HG02642 (cell line): ENCODE results near the gene VKORC1L1.
"Not testable (repeated sequence)": the region's sequence is repeated elsewhere in the genome, so short reads cannot be mapped to it uniquely, and the experiment has no call there.

Source experiments
- ATAC-seq: cut with Tn5 transposase; IDR thresholded peaks from one replicate; pipeline ENCODE4 v1.9.1; 2021; ENCODE audit warnings: mild to moderate bottlenecking; ENCODE audit not compliant: unreplicated experiment, poor library complexity

The VKORC1L1 gene

GRCh38 chr7:65927489-65928448 is 54.9 kb downstream of the VKORC1L1 start:
- ATAC-seq, result no peak

GRCh38 chr7:65931685-65932084 is 58.8 kb downstream of the VKORC1L1 start:
- ATAC-seq, result no peak

- ATAC-seq, result no peak
Observed at GRCh38 chr7:65937296-65937695, 64.4 kb downstream of the VKORC1L1 start.

DNA sequence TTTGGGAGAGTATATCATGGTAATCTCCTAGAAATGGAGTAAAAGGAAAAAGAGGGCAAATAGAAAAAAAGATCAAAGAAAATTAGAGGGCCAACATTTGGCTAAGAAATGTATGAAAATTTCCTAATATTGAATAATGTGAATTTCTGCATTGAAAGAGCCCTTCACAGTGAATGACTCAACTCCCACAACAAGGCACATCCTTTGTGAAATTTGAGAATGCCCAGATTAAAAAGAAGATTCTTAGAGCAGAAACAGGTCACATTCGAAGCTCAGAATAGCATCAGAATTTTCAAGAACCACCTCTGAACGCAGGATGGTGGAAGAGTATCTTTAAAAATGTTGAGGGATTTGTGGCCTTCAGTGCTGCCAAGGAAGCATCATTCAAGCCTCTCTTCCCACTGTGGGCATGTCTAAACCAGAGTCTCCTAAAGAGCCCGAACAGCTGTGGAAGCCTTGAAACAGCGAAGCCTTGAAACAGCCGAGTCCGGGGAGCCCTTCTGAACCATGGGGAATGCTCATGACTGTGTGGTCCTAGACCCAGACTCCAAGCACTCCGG is 65.5 kb downstream of the VKORC1L1 start:
- no peak for ATAC-seq

GRCh38 chr7:65945787-65946186 is 72.9 kb downstream of the VKORC1L1 start:
- ATAC-seq, result not testable (repeated sequence)

DNA sequence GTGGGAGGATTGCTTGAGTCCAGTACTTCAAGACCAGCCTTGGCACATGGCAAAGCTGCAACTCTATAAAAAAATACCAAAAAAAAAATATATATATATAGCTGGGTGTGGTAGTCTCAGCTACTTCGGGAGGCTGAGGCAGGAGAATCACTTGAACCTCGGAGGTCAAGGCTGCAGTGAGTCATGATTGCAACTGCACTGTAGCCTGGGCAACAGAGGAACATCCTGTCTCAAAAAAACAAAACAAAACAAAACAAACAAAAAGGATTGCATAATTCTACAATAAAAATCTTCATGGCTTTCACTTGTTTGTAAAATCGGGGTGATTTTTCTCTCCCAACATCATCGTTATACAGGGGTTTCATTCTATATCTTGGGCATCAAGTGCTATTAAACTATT is 74.0 kb downstream of the VKORC1L1 start:
- ATAC-seq, result no peak

DNA sequence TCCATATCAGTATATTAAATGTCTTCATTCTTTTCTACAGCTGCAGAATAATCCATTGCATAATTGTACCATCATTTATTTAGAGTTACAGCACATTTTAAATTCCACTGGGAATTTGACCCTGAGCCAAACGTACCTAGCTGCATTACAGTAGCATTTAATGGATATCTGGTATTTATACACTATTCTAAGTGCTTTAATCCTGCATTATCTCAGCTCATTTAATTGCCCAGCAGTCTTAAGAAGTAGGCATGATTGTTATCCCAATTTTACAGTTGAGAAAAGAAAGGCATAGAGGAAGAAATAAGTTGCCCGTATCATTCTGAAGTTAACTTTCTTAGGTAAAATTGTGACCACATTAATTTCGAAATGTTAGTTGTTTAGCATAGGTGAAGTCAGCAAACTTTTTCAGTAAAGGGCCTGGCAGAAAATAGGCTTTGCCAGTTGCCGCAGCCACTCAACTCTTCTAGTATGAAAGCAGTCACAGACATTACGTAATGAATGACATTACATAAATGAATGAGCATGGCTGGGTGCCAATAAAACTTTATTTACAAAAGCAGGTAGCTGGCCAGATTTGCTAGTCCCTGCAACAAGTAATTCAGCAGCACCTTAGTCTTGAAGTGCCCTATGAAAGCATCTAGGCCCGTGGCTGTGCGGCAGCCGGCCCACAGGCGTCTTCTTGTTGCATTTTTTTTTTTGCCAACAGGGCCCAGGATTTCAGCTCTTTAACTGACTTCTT is 79.1 kb downstream of the VKORC1L1 start:
- ATAC-seq, result no peak

DNA sequence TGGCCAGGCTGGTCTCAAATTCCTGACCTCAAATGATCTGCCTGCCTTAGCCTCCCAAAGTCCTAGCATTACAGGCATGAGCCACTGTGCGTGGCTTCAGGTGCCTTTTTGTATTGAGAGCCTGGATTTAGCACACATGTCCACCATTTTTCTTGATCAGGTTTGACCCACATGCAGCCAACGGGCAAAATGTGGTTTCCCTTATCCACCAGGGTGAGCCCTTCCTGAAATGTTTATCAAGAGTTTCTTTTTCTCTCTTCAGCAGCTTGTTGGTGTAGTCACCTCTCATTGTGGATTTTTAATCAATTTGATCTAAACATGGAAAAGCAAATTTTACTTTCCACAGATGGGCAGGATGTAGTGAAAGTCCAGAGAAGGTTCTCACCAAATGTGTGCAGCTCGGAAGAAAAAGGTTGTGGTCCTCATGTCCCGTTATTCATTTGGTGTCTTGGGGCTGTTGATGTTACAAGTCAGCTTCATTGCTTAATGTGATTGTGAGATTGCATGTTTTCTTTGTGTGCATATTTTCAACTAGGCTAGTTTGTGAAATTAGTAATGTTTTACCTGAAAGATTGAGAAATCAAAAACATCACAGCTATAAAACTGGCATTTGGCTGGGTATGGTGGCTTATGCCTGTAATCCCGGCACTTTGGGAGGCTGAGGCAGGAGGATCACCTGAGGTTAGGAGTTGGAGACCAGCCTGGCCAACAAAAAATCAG is 80.3 kb downstream of the VKORC1L1 start:
- no peak for ATAC-seq

- no peak for ATAC-seq
Observed at GRCh38 chr7:65953890-65954450, 81.1 kb downstream of the VKORC1L1 start.

GRCh38 chr7:65955718-65956117 is 82.8 kb downstream of the VKORC1L1 start:
- ATAC-seq, result no peak

- ATAC-seq, result no peak
Observed at GRCh38 chr7:65960351-65961074, 87.6 kb downstream of the VKORC1L1 start.

DNA sequence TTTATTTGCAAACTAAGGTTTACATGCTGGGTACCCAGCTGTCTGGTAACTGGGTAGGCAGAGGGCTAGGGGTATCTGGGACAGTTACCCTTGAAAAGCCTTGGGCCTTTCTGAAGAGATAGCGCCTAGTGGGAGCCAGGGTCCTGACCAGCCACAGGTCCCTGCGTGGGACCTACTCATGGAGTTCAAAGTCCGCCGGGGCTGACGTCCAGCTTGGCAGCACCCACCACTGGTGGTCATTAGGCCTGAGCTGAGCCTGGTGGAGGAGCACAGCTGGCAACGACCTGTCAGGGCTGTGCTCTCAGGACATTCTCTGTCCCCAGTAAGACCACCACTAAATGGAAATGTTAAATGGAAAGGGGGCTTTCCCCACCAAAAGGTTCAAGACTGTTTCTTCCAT is 89.2 kb downstream of the VKORC1L1 start:
- no peak for ATAC-seq

DNA sequence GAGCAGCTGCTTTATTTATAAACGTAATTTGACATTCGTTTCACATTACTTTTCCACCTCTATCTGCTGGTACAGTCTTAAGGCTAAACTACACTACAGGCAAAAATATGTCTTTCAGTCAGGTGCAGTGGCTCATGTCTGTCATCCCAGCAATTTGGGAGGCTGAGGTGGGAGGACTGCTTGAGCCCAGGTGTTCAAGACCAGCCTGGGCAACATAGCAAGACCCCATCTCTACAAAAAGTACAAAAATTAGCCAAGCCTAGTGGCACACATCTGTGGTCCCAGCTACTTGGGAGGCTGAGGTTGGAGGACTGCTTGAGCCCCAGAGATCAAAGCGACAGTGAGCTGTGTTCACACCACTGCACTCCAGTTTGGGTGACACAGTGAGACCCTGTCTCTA is 91.8 kb downstream of the VKORC1L1 start:
- ATAC-seq, result not testable (repeated sequence)

DNA sequence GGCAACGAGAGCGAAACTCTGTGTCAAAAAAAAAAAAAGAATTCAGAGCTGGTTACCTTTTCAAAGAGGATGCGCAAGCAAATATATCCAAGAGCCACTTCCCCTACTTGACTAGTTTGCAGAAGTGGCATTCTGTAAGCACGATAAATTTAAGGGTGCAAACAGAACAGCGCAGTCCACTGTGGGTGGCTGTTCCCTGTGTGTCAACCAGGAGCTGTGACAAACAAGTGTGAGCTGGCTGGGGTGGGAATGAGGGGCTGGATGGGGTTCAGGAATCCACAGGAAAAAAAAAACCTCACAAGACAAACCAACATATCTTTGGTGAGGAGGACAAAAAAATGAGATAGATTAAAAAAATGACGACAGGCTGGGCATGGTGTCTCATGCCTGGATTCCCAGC is 93.3 kb downstream of the VKORC1L1 start:
- ATAC-seq, result no peak

GRCh38 chr7:65967361-65968155 is 94.7 kb downstream of the VKORC1L1 start:
- no peak for ATAC-seq

GRCh38 chr7:65968256-65969185 is 95.6 kb downstream of the VKORC1L1 start:
- ATAC-seq, result no peak

- no peak for ATAC-seq
Observed at GRCh38 chr7:65971021-65971420, 98.1 kb downstream of the VKORC1L1 start.

DNA sequence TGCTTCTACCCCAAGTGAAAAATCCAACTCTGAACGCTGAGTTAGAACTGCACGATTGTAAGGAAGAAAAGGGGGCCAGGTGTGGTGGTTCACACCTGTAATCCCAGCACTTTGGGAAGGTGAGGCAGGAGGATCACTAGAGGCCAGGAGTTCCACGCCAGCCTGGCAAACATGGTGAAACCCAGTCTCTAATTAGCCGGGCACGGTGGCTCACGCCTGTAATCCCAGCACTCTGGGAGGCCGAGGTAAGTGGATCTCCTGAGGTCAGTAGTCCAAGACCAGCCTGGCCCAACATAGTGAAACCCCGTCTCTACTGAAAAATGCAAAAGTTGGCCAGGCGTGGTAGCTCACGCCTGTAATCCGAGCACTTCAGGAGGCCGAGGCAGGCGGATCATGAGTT is 100.1 kb downstream of the VKORC1L1 start:
- ATAC-seq, result no peak
